HepG2 (cell line): Measurements from ENCODE around the gene CAMKV. TPM values are rescaled to one million over a fixed set of nuclear protein-coding genes. Genes with fewer than 3 reads are reported as not detected.
A peak's percentile ranks its signal among the peaks of the same experiment; 100 is the strongest.

ENCODE experiments used
- ATM ChIP-seq: fragments of 450-650 bp; IDR thresholded peaks from 2 replicates; pipeline ENCODE4 v1.7.1; 2017; ENCODE audit warnings: mild to moderate bottlenecking, borderline replicate concordance
- CAMTA2 ChIP-seq: sonication (generic); formaldehyde crosslinking; IDR thresholded peaks from 2 replicates; pipeline ENCODE4 v1.4.0; 2020; ENCODE audit warnings: mild to moderate bottlenecking, missing genetic modification reagents, borderline replicate concordance
- DRAP1 ChIP-seq: IDR thresholded peaks from 2 replicates; pipeline ENCODE4 v1.6.1; 2016; ENCODE audit warnings: missing genetic modification reagents, missing compliant biosample characterization
- FOXK2 ChIP-seq: fragments of 450-650 bp; IDR thresholded peaks from 2 replicates; pipeline ENCODE4 v1.6.1; 2016
- HDAC2 ChIP-seq: sonication (generic); formaldehyde crosslinking; IDR thresholded peaks from 2 replicates; pipeline ENCODE4 v1.4.0; 2020; ENCODE audit warnings: missing genetic modification reagents
- HNRNPK ChIP-seq: fragments of 200-400 bp; formaldehyde crosslinking; IDR thresholded peaks from 2 replicates; pipeline ENCODE4 v1.6.1; 2018; ENCODE audit warnings: low read length, low read depth, moderate library complexity, mild to moderate bottlenecking; ENCODE audit not compliant: poor library complexity, severe bottlenecking
- IKZF5 ChIP-seq: IDR thresholded peaks from 2 replicates; pipeline ENCODE4 v1.6.1; 2018; ENCODE audit warnings: missing genetic modification reagents, mild to moderate bottlenecking, missing compliant biosample characterization
- IRF2 ChIP-seq: IDR thresholded peaks from 2 replicates; pipeline ENCODE4 v1.6.1; 2018; ENCODE audit warnings: missing genetic modification reagents, missing compliant biosample characterization
- MLX ChIP-seq: IDR thresholded peaks from 2 replicates; pipeline ENCODE4 v1.6.1; 2016
- NKX3-1 ChIP-seq: sonication (generic); formaldehyde crosslinking; IDR thresholded peaks from 2 replicates; pipeline ENCODE4 v1.5.0; 2020; ENCODE audit warnings: missing genetic modification reagents
- RFX1 ChIP-seq: fragments of 450-650 bp; IDR thresholded peaks from 2 replicates; pipeline ENCODE4 v1.6.1; 2017
- SNAPC4 ChIP-seq: sonication (generic); formaldehyde crosslinking; IDR thresholded peaks from 2 replicates; pipeline ENCODE4 v1.4.0; 2020; ENCODE audit warnings: mild to moderate bottlenecking, missing genetic modification reagents
- SP5 ChIP-seq: IDR thresholded peaks from 2 replicates; pipeline ENCODE4 v1.6.1; 2016; ENCODE audit warnings: low read depth, borderline replicate concordance
- SRSF9 ChIP-seq: fragments of 200-400 bp; formaldehyde crosslinking; IDR thresholded peaks from 2 replicates; pipeline ENCODE4 v1.6.1; 2018; ENCODE audit warnings: borderline replicate concordance, mild to moderate bottlenecking, low read depth, low read length; ENCODE audit not compliant: insufficient read depth, poor library complexity, severe bottlenecking
- TARDBP ChIP-seq: sonication (generic); formaldehyde crosslinking; IDR thresholded peaks from 2 replicates; pipeline ENCODE4 v1.8.0; 2022; ENCODE audit warnings: mild to moderate bottlenecking, missing genetic modification reagents
- TRIM22 ChIP-seq: fragments of 450-650 bp; IDR thresholded peaks from 2 replicates; pipeline ENCODE4 v1.6.1; 2017
- ZFP36 ChIP-seq: fragments of 150-350 bp; IDR thresholded peaks from 2 replicates; pipeline ENCODE4 v1.6.1; 2018; ENCODE audit warnings: borderline replicate concordance, low read length, low read depth; ENCODE audit not compliant: partially characterized antibody
- ZNF367 ChIP-seq: sonication (generic); formaldehyde crosslinking; IDR thresholded peaks from 2 replicates; pipeline ENCODE4 v1.4.0; 2020; ENCODE audit warnings: missing genetic modification reagents, borderline replicate concordance
- ZNF530 ChIP-seq: sonication (generic); formaldehyde crosslinking; IDR thresholded peaks from 2 replicates; pipeline ENCODE4 v1.5.0; 2020; ENCODE audit warnings: low read depth, mild to moderate bottlenecking, missing genetic modification reagents
- ZNF720 ChIP-seq: sonication (generic); formaldehyde crosslinking; IDR thresholded peaks from 2 replicates; pipeline ENCODE4 v1.4.0; 2020; ENCODE audit warnings: missing genetic modification reagents
- ZNF788 ChIP-seq: sonication (generic); formaldehyde crosslinking; IDR thresholded peaks from 2 replicates; pipeline ENCODE4 v1.5.0; 2020; ENCODE audit warnings: mild to moderate bottlenecking, missing genetic modification reagents, borderline replicate concordance
- ZSCAN9 ChIP-seq: IDR thresholded peaks from 2 replicates; pipeline ENCODE4 v1.6.1; 2016; ENCODE audit warnings: borderline replicate concordance
- polyA plus RNA-seq, 8 experiments: library from polyadenylated mRNA; depleted of rRNA in 3 of 8; stranded (reverse) in 7 of 8; unstranded in 1 of 8; fragments of >200 nt; fragmentation: Illumina TruSeq in 4 of 8; extraction: Trizol in 4 of 8; gene quantifications; 2 replicates each; pipeline versions ENCODE4 v1.2.1 to v1.2.3, GENCODE V29; 2011 to 2016; ENCODE audit warnings: low read depth in 4 of 8, missing spikeins in 1 of 8, mixed read lengths in 1 of 8; ENCODE audit not compliant: insufficient read depth in 1 of 8
- total RNA-seq, 5 experiments: library from RNA; depleted of rRNA; stranded (reverse); fragments of >200 nt; fragmentation: Illumina TruSeq; extraction: Trizol; gene quantifications; 2 replicates each; pipeline ENCODE4 v1.2.3, GENCODE V29; 2016; ENCODE audit warnings: low read depth in 1 of 5

The CAMKV gene
- total and polyA plus RNA-seq, 2 of the 13 experiments (the other 11 are each of a cell fraction or from before 2014, with no cell fraction given) = 0.13 to 0.15 TPM

GRCh38 chr3:49856181-49857005 is 13.3 kb downstream of the CAMKV start, which contains the start of gene TRAIP (continued):
- peak; percentile 49; the same call in 1 of the 2 replicates for TF ChIP-seq SNAPC4 (CRISPR knock-in tag)
- TF ChIP-seq MLX (CRISPR knock-in tag) = no peak
- TF ChIP-seq ZFP36 = no peak
- no peak for TF ChIP-seq ZNF720 (CRISPR knock-in tag)
- no peak for TF ChIP-seq NKX3-1 (CRISPR knock-in tag)
- TF ChIP-seq ATM = no peak
- 0 out of 2 replicates have a peak, but pooled peaks have one; percentile 19 for TF ChIP-seq CAMTA2 (CRISPR knock-in tag)
- no peak for TF ChIP-seq SRSF9
- 0 out of 2 replicates have a peak, but pooled peaks have one; percentile 35 for TF ChIP-seq DRAP1 (CRISPR knock-in tag)
- no peak for TF ChIP-seq ZNF530 (CRISPR knock-in tag)
- no peak for TF ChIP-seq RFX1
- TF ChIP-seq FOXK2 = no peak
- no peak; the same call in 1 of the 2 replicates for TF ChIP-seq ZNF788 (CRISPR knock-in tag)
- TF ChIP-seq HDAC2 (CRISPR knock-in tag) = peak; percentile 79
- TF ChIP-seq HNRNPK = no peak
- TF ChIP-seq ZNF367 (CRISPR knock-in tag) = no peak
- no peak for TF ChIP-seq TRIM22
- TF ChIP-seq IKZF5 = no peak
- TF ChIP-seq ZSCAN9 (CRISPR knock-in tag) = no peak
- peak; percentile 80 for TF ChIP-seq SP5 (CRISPR knock-in tag)
- TF ChIP-seq IRF2 (CRISPR knock-in tag) = peak; percentile 83; the same call in 1 of the 2 replicates
- peak; percentile 32; the same call in 1 of the 2 replicates for TF ChIP-seq TARDBP
